DMS53 (cell line): Measurements from ENCODE around the gene ELFN2.

Source experiments
- DNase-seq: peaks from one replicate; lab custom pipeline; 2025; lab: John Stamatoyannopoulos, UW

The ELFN2 gene

GRCh38 chr22:37427711-37428635 lies 694 bp upstream of the ELFN2 start:
- DNase-seq, result no peak

DNA sequence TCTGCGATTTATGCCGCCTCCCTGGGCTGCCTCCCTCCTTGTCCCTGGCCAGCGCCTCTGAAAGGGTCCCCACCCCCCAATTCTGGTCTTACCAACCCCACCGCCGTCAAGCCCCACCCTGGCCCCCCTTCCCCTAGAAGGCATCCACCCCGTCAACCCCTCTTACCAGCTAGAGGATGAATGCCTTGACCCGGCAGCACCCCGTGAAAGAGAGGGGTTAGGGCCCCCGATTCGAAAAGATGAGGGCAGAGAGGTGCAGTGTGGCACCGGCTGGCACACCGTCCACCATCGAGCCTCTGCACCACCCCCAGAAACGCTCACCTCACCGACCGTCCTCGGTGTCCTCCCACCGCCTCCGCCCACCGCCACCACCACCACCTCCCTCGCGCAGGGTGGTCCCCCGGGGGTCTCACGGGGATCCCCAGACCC lies 559 bp downstream of the ELFN2 start:
- DNase-seq, result no peak

DNA sequence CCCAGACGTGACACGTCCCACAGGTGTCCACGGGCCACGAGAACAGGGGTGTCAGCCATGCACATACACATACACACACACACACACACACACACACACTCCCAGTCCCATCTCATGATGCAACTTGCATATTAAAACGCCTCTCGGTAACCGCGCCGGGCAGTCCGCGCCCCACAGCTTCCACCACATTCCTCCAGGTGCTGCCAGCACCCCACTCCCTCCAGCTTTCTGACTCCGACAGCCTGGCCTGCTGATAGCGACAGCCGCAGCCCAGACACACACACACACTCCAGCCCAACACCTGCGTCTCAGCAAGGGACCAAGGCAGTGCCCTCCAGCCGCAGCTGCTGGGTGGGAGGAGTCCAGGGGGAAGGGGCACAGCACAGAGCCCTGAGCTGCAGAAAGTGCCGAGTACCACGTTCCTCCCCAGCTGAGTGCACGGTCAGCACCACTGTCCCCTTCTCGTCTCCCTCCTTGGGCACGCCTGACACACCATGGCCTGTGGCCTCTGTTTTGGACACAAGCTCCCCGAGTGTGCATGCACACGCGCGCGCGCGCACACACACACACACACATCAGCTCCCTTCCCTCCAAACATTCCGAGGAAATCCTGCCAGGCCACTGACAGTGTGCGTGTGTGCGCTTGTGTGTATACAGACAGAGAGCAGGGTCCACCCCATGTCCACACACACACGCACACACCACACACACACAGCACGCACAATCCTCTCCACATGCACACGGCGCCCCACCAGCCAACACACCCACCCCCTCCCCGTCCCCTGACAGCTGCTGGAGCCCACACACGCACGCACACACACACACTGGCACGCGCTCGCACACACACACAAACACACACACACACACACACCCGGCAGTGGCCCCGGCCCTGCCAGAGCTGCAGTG lies 1.2 kb downstream of the ELFN2 start:
- DNase-seq, result peak; percentile 33

DNA sequence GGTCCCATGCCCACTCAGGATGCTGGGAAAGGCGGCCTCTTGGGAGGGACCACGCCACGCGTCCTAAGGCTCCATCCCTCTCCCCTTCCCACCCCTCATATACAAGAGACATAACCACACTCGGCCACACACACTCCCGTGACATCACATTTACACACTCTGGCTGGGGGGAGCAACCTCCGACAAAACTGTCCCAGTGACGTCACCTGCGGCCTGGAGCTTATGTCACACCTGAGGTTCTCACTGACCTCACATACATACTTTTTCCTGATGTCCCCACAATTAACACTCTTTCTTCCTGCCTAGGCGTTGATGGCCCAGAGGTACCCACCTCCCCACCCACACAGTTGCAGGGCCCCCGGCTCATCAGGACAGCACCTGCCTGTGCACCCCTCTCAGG lies 1.9 kb downstream of the ELFN2 start:
- DNase-seq, result no peak

DNA sequence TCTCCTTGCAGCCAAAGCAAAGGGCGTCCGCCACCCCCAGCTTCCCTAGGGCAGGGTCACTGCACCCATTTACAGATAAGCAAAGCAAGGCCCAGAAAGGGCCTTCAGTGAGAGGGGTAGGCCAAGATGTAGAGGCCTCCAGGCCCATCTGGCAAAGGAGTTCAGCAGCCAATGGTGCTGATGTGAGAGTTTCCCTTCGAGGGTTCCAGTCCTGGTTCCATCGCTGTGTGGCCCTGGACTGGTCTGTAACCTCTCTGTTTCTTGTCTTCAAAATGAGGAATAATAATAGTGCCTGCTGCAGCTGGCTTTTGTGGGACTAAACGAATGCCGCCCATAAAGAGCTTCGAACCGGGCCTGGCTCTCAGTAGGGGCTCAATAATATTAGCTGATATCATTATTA lies 4.0 kb downstream of the ELFN2 start:
- DNase-seq, result no peak

DNA sequence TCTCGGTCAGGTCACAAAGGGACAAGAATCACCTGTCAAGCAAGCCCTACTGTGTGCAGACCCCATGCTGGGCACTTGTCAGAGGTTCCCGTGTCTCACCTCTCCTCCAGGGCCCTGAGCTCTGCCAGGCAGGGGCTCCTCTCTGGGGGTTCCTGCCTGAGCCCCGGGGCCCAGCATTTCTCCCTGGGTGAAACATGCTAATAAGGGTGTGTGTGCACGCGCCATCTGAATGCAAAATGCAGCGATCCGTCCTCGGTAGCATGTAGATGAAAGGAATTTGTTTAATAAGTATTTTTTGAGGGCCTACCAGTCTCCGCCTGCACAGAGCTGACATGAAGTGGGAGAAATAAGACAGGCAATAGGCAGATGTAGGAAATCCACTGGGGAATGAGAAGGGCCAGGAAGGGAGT lies 5.8 kb downstream of the ELFN2 start:
- no peak for DNase-seq

- no peak for DNase-seq
These were observed 6.4 kb downstream of the ELFN2 start for GRCh38 chr22:37420686-37421467.

GRCh38 chr22:37419969-37420685 lies 7.2 kb downstream of the ELFN2 start:
- DNase-seq, result peak; percentile 34

DNA sequence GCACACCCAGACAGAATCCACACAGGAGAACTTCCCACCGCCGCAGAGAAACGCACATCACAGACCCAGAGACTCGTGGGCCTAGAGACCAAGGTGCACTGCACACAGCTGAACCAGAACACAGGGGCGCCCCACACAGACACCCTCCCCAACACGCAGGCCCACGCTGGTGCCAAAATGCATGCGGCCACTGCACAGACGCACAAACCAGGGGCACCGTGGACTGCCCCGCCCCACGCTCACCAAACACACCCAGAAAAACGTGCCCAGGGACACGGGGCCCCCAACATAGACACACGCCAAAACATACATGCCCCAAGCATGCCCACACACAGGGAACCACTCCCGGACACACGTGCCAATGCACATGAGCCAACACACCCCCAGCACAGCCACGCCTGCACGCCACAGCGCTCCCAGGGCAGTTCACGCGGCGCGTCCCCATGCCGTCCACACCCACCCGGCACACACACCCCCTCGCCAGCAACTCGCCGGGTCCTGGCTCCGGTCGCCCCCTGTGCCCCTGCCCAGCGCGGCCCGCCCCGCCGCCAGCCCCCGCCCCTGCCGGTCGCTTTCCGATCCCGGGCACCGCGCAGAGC lies 7.8 kb downstream of the ELFN2 start:
- DNase-seq, result no peak

- DNase-seq, result peak; percentile 21
These were observed 8.5 kb downstream of the ELFN2 start for GRCh38 chr22:37418627-37419369.

- DNase-seq, result no peak
These were observed 9.5 kb downstream of the ELFN2 start for GRCh38 chr22:37417677-37418348.

GRCh38 chr22:37417264-37417663 lies 10.0 kb downstream of the ELFN2 start:
- no peak for DNase-seq

DNA sequence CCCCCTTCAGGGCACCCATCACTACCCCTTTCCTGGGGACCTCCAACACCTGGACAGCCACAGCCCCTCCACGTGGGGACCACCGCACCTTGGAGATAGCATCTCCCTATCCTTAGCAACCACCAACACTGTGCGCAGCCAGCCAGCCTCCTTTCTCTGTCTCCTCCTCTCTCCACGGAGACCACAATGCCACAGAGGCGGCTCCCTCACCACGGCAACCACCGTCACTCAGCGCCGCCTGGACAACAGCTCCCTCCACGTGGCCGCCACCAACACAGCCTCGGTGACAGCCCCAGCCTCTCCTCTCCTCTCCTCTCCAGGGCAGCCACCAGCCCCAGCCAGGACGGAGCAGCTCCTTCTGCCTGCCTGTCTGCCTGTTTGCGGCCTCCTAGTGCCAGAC lies 10.5 kb downstream of the ELFN2 start:
- peak; percentile 36 for DNase-seq

DNA sequence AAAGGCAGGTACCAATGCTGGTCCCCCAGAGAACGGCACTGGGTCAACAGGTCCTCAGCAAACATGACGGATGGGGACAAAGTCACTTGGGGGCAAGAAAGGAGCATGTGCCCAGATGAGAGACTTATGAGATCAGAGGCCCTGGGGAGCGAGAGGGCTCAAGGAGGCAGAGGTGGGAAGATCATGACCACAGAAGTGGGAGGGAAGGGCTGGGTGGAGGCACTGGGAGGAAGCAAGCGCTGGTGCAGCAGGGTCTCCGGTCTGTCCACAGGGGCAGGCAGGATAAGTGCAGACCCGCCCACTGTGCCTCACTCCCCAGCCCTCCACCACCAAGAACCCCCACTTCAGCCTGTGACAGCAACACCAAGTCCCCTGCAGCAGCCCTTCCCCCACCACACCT lies 10.9 kb downstream of the ELFN2 start:
- DNase-seq, result no peak

GRCh38 chr22:37415210-37415609 lies 12.1 kb downstream of the ELFN2 start:
- DNase-seq, result no peak

GRCh38 chr22:37414288-37414687 lies 13.0 kb downstream of the ELFN2 start:
- DNase-seq, result no peak

GRCh38 chr22:37413546-37413945 lies 13.7 kb downstream of the ELFN2 start:
- no peak for DNase-seq

DNA sequence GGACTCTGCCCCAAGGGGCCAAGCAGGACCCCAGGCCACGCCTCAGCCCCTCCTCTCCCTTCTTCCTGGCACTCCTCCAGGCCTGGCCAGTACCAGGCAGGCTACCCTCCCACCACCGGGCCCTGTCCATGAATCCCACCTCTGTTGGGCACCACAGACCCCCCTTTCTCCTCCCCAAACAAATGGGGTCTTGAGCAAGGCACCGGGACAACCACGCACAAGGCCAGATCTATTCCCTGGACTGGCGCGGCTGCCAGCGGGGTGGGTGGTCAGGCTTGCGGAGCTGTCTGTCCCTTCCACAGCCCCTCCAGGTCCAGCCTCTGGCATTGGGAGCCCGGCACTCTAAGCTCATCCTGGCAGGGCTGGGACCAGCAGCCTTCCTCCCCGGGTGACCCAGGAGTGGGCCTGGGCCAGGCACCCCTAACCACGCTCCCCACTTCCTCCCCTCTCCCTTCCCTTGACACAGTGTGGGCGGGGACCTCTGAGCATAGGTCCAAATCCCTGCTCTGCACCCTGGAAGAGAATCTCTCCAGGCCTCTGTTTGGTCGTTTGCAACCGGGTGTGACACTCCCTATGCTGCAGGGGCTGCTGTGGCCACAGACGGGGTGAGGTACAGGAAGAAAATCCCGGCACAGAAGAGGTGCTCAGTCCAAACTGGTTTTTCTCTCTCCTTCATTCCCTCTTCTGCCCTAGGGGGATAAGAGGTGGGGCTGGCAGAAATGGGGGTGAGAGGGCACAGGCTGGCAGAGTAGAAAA lies 14.6 kb downstream of the ELFN2 start:
- DNase-seq, result no peak

DNA sequence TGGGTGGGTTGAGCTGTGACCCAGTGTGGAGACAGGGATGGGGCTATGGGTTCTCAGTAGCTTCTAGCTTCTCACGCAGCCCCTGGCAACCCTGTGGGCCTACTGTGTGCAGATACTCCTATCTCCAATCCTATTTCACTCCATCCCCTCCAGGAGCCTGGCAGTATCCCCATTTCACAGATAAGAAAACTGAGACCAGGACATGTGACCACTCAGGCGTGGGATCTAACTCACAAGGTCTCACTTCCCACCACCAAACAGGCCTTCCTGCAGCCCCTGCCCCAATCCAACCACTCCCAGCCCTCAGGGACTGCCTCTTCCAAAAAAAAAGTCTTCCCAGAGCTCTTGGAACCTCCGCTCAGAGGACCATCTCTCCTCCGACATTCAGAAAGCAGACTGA lies 15.6 kb downstream of the ELFN2 start:
- no peak for DNase-seq
